D721Med (cell line): Measurements from ENCODE around the gene CDH6.

Source experiments
- DNase-seq: peaks from one replicate; pipeline ENCODE4 v3.0.0; 2011; ENCODE audit warnings: low spot score; ENCODE audit not compliant: insufficient read length
- FAIRE-seq: peaks from 2 replicates; lab custom pipeline; 2011; peaks lifted over from hg19 to GRCh38; lab: Jason Lieb, UNC
- CTCF ChIP-seq: IDR thresholded peaks from 2 replicates; pipeline ENCODE4 v1.5.1; 2012; ENCODE audit warnings: mild to moderate bottlenecking, control low read depth; ENCODE audit not compliant: insufficient read depth; ENCODE audit errors: missing control alignments

CDH6 gene

GRCh38 chr5:31280210-31280609, 86.7 kb downstream of the CDH6 start:
- TF ChIP-seq CTCF: no peak
- DNase-seq: no peak
- no peak for FAIRE-seq

- DNase-seq (no peak), FAIRE-seq (no peak)
- TF ChIP-seq CTCF: no peak
Measured at GRCh38 chr5:31283326-31283725, 89.8 kb downstream of the CDH6 start.

GRCh38 chr5:31285025-31285424, 91.5 kb downstream of the CDH6 start:
- FAIRE-seq (no peak), DNase-seq (no peak)
- TF ChIP-seq CTCF: no peak

- DNase-seq: no peak
- TF ChIP-seq CTCF: no peak
- no peak for FAIRE-seq
Measured at GRCh38 chr5:31287985-31288384, 94.5 kb downstream of the CDH6 start.

GRCh38 chr5:31289429-31289828, 95.9 kb downstream of the CDH6 start:
- FAIRE-seq: no peak

GRCh38 chr5:31291323-31291854, 97.9 kb downstream of the CDH6 start:
- FAIRE-seq (no peak), DNase-seq (no peak)
- no peak for TF ChIP-seq CTCF

More at GRCh38 chr5:31289429-31289828, 95.9 kb downstream of the CDH6 start:
- no peak for TF ChIP-seq CTCF
- DNase-seq: no peak

- FAIRE-seq: no peak
- TF ChIP-seq CTCF: no peak
- no peak for DNase-seq
Measured at GRCh38 chr5:31300501-31300900, 107.0 kb downstream of the CDH6 start.
